ENCODE data around the gene BLOC1S6.

BLOC1S6 gene, protein sequence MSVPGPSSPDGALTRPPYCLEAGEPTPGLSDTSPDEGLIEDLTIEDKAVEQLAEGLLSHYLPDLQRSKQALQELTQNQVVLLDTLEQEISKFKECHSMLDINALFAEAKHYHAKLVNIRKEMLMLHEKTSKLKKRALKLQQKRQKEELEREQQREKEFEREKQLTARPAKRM

DNA sequence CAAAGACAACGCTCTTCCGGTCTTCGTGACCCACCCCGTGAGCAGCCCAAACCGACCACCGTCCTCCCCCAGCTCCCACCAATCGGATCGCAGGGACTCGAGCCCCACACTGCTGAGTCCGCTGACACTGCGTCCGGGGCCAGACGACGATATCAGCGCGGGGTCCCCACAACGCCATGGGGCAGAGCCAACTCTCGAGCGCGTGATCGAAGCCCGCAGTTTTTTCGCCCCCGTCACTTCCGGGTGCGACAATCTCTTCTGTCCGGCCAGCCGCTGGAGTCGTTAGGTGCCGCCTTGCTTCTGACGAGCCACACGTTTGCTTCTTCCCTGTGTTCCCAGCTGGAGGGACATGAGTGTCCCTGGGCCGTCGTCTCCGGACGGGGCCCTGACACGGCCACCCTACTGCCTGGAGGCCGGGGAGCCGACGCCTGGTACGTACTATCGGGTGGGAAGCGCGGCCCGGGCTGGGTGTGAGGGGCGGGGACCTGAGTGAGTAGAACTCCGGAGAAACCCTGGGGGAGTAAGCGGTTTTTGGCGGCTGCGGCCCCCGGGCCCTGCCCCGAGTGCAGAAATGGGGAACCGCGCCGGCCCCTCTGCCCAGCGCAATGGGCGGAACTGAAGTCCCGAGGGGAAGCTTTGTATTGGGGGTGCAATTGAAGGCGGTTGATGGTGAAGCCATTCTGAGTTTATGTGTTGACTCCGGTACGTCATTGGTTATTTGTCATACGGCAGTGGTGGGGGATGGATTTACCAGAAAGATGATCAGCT, at the start of gene BLOC1S6:
Gene BLOC1S6, plus strand, starts transcription at position 285 of the 768 bp plus-strand sequence. Its CDS starts 65 bp downstream, at position 350.
- TF ChIP-seq, protein P1, sequence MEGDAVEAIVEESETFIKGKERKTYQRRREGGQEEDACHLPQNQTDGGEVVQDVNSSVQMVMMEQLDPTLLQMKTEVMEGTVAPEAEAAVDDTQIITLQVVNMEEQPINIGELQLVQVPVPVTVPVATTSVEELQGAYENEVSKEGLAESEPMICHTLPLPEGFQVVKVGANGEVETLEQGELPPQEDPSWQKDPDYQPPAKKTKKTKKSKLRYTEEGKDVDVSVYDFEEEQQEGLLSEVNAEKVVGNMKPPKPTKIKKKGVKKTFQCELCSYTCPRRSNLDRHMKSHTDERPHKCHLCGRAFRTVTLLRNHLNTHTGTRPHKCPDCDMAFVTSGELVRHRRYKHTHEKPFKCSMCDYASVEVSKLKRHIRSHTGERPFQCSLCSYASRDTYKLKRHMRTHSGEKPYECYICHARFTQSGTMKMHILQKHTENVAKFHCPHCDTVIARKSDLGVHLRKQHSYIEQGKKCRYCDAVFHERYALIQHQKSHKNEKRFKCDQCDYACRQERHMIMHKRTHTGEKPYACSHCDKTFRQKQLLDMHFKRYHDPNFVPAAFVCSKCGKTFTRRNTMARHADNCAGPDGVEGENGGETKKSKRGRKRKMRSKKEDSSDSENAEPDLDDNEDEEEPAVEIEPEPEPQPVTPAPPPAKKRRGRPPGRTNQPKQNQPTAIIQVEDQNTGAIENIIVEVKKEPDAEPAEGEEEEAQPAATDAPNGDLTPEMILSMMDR (conservative IDR thresholded peaks at IDR 0.05; ENCODE audit: control insufficient read depth, insufficient read depth, low read depth, low read length) = no peak
- DNase-seq (ENCODE audit: low read depth) = peak; percentile 95
- H3K4me3 ChIP-seq (ENCODE audit: control insufficient read depth, low read depth, low read length) = peak within 1 kb of the TSS; percentile 98

- DNase-seq (ENCODE audit: low read depth) = no peak
- TF ChIP-seq, protein P1 (conservative IDR thresholded peaks at IDR 0.05; ENCODE audit: control insufficient read depth, insufficient read depth, low read depth, low read length) = no peak
- no peak overlapping the region for H3K4me3 ChIP-seq (ENCODE audit: control insufficient read depth, low read depth, low read length)
Measured at GRCh38 chr15:45539680-45540079, 47.5 kb upstream of the BLOC1S6 start.

DNA sequence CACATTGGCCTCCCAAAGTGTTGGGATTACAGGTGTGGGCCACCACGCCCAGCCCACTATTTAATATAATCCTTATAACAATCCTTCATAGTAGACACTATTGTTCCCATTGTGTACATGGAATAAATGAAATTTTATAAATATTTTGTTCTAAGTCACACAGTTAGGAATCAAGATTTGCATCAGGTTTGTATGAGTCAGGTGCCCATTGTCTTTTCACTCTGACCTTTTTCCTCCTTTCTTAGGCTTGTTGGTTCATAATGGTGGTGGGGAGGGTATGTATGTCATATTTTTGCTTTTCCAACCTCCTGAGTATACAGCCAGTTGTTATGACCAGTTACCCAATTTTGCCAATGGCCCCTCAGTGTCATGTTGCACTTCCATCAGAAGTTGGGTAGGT, 46.6 kb upstream of the BLOC1S6 start:
- TF ChIP-seq, protein P1 (conservative IDR thresholded peaks at IDR 0.05; ENCODE audit: control insufficient read depth, insufficient read depth, low read depth, low read length) = no peak
- H3K4me3 ChIP-seq (ENCODE audit: control insufficient read depth, low read depth, low read length) = no peak overlapping the region
- no peak for DNase-seq (ENCODE audit: low read depth)

GRCh38 chr15:45543051-45543450, 44.1 kb upstream of the BLOC1S6 start:
- DNase-seq (ENCODE audit: low read depth) = no peak
- TF ChIP-seq, protein P1 (conservative IDR thresholded peaks at IDR 0.05; ENCODE audit: control insufficient read depth, insufficient read depth, low read depth, low read length) = no peak
- no peak overlapping the region for H3K4me3 ChIP-seq (ENCODE audit: control insufficient read depth, low read depth, low read length)

- no peak for DNase-seq (ENCODE audit: low read depth)
- TF ChIP-seq, protein P1 (conservative IDR thresholded peaks at IDR 0.05; ENCODE audit: control insufficient read depth, insufficient read depth, low read depth, low read length) = no peak
- no peak overlapping the region for H3K4me3 ChIP-seq (ENCODE audit: control insufficient read depth, low read depth, low read length)
Measured at GRCh38 chr15:45544266-45545023, 42.7 kb upstream of the BLOC1S6 start.

GRCh38 chr15:45546789-45547188, 40.4 kb upstream of the BLOC1S6 start:
- no peak for DNase-seq (ENCODE audit: low read depth)
- H3K4me3 ChIP-seq (ENCODE audit: control insufficient read depth, low read depth, low read length) = no peak overlapping the region
- TF ChIP-seq, protein P1 (conservative IDR thresholded peaks at IDR 0.05; ENCODE audit: control insufficient read depth, insufficient read depth, low read depth, low read length) = no peak
